ENCODE results near the gene EXT2.

- TF ChIP-seq POLR2AphosphoS5 (IDR thresholded peaks at IDR 0.05; ENCODE audit: insufficient read depth in 1 of 2, low read depth in 1 of 2) (no peak), CTCF (IDR thresholded peaks at IDR 0.05) (no peak)
These were observed 76.0 kb downstream of the EXT2 start for GRCh38 chr11:44171518-44171917.
